GM10266 (cell line): ENCODE measurements around the gene UVRAG.

ENCODE experiments used
- DNase-seq: peaks from one replicate; pipeline ENCODE4 v3.0.0; 2012; ENCODE audit errors: extremely low spot score
- CTCF ChIP-seq: IDR thresholded peaks from 2 replicates; pipeline ENCODE4 v1.5.1; 2012; ENCODE audit warnings: mild to moderate bottlenecking, low read depth; ENCODE audit not compliant: control insufficient read depth, insufficient read depth; ENCODE audit errors: missing control alignments

UVRAG gene

GRCh38 chr11:76090174-76090573, 275.2 kb downstream of the UVRAG start:
- TF ChIP-seq CTCF = no peak
- no peak for DNase-seq

GRCh38 chr11:76090821-76091220, 275.8 kb downstream of the UVRAG start:
- TF ChIP-seq CTCF = no peak
- DNase-seq = no peak

- TF ChIP-seq CTCF = no peak
- DNase-seq = no peak
Measured at GRCh38 chr11:76094740-76095139, 279.7 kb downstream of the UVRAG start.

- TF ChIP-seq CTCF = no peak
- DNase-seq = no peak
Measured at GRCh38 chr11:76095891-76096290, 280.9 kb downstream of the UVRAG start.

GRCh38 chr11:76096552-76096951, 281.5 kb downstream of the UVRAG start:
- TF ChIP-seq CTCF = no peak
- no peak for DNase-seq

- TF ChIP-seq CTCF = no peak
- no peak for DNase-seq
Measured at GRCh38 chr11:76102802-76103201, 287.8 kb downstream of the UVRAG start.

- no peak for DNase-seq
- TF ChIP-seq CTCF = no peak
Measured at GRCh38 chr11:76103460-76103859, 288.4 kb downstream of the UVRAG start.
